Erythroblast (primary cell): ENCODE measurements around the gene LRR1.
"Not testable (repeated sequence)": the region's sequence is repeated elsewhere in the genome, so short reads cannot be mapped to it uniquely, and the experiment has no call there.

Experiments
- GATA1 ChIP-seq: IDR thresholded peaks from 2 replicates; pipeline ENCODE4 v1.6.1; 2011; ENCODE audit warnings: low read depth, mild to moderate bottlenecking, control low read depth, low read length, moderate library complexity
- POLR2A ChIP-seq: IDR thresholded peaks from 2 replicates; pipeline ENCODE4 v1.6.1; 2011; ENCODE audit warnings: mild to moderate bottlenecking, low read length

GRCh38 chr14:49584981-49585640 is 13.6 kb upstream of the LRR1 start:
- not testable (repeated sequence) for TF ChIP-seq POLR2A, GATA1
